NB4 (cell line): ENCODE data around the gene KLHL3.

Source experiments
- DNase-seq: peaks from one replicate; pipeline ENCODE4 v3.0.0; 2010; ENCODE audit warnings: low read depth
- H3K4me3 ChIP-seq: one replicate; pipeline ENCODE4 v1.5.1; 2011; ENCODE audit warnings: mild to moderate bottlenecking, low read depth, low read length, moderate library complexity
- MYC ChIP-seq: IDR thresholded peaks from 2 replicates; pipeline ENCODE4 v1.6.1; 2011; ENCODE audit warnings: low read depth, low read length
- POLR2A ChIP-seq: IDR thresholded peaks from 2 replicates; pipeline ENCODE4 v1.6.1; 2011; ENCODE audit warnings: mild to moderate bottlenecking; ENCODE audit not compliant: insufficient read length; ENCODE audit errors: extremely low read depth
- TF ChIP-seq, protein P1 (sequence below): IDR thresholded peaks from one replicate; pipeline ENCODE4 v1.5.1; 2012; ENCODE audit warnings: low read depth, low read length
- TF ChIP-seq, protein P2 (sequence below): IDR thresholded peaks from 2 replicates; pipeline ENCODE4 v1.6.1; 2011; ENCODE audit warnings: low read depth, low read length

KLHL3 gene

DNA sequence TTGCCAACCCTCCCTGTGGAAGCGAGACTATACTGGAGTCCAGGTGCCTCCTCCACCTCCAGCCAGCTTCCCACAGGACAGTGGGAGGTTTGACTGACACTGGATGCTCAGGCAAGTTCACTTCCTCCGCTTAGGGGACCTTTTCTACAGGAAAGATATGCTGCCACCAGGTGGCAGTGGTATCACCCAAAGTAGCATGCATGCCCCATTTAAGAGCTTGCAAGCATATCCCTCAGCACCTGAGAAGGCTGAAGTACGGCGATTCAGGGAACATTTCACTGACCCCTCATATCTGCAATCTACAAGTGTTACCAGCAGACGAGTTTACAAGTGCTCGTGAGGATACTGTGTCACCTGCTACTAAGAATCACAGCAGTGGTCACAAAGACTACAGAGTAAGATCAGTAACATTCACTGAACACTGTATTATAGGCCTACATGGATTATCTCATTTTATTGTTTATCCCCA, 75.5 kb downstream of the KLHL3 start:
- H3K4me3 ChIP-seq, result no peak overlapping the region
- TF ChIP-seq, protein P1, sequence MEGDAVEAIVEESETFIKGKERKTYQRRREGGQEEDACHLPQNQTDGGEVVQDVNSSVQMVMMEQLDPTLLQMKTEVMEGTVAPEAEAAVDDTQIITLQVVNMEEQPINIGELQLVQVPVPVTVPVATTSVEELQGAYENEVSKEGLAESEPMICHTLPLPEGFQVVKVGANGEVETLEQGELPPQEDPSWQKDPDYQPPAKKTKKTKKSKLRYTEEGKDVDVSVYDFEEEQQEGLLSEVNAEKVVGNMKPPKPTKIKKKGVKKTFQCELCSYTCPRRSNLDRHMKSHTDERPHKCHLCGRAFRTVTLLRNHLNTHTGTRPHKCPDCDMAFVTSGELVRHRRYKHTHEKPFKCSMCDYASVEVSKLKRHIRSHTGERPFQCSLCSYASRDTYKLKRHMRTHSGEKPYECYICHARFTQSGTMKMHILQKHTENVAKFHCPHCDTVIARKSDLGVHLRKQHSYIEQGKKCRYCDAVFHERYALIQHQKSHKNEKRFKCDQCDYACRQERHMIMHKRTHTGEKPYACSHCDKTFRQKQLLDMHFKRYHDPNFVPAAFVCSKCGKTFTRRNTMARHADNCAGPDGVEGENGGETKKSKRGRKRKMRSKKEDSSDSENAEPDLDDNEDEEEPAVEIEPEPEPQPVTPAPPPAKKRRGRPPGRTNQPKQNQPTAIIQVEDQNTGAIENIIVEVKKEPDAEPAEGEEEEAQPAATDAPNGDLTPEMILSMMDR, result peak; percentile 82
- TF ChIP-seq, protein P2, sequence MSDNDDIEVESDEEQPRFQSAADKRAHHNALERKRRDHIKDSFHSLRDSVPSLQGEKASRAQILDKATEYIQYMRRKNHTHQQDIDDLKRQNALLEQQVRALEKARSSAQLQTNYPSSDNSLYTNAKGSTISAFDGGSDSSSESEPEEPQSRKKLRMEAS, result peak; percentile 63
- no peak for TF ChIP-seq MYC
- peak; percentile 75 for DNase-seq

DNA sequence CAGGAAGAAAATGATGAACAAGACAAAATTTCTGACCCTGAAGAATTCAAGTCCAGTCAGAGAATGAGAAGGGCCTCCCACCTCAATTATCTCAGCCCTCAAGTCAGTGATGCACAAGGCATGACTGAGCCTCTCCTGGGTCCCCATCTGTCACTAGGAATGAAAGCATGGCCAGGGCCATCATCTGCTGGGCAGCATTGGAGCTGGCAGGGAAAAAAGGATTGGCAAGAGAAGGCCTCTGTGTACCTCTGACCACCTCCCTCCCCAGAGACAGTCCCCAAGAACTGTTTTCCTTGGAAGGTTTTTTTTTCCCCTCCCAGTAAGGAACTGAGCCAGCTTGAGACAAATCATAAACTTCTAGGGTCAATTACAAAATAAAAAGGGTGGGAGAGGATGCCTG, 76.7 kb downstream of the KLHL3 start:
- no peak for DNase-seq
- TF ChIP-seq, protein P2, result no peak
- TF ChIP-seq POLR2A (no peak), MYC (no peak)
- TF ChIP-seq, protein P1, result no peak
- H3K4me3 ChIP-seq, result no peak overlapping the region

DNA sequence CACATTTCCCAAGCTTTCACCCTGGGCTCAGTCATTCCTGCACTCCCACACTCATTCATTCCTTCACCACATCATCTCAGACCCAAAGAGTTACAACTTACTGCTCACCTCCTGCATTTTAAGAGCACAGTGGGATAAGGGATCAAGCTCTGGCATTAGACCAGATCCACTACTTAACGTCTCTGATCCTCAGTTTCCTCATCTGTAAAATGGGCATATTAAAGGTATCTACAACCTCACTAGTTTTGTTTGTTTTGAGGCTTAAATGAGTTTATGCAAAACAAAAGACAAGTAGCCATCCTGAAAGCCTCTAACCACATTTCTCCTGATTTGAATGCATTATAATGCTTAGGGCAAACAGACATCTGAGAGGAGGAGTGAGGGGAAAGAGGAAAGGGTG, 77.6 kb downstream of the KLHL3 start:
- DNase-seq, result no peak
- no peak overlapping the region for H3K4me3 ChIP-seq
- TF ChIP-seq, protein P1, result no peak

DNA sequence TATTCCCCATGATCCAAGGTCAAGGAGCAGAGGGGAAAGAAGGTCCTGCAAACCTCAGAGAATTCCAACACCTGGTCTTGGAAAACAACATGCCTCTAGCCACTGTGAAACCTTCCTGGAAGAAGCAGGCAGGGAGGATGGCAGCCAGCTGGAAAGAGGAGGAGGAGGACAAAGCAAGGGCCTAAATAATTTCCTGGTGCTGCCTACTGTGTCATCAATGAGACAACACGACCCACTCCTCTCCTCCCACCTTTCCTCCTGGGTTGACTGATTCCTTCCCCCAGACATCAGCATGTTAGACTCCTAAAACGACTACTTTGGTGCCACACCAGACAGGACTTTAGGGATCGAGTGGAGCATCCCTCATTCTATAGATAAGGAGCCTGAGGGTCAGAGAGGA, 78.8 kb downstream of the KLHL3 start:
- no peak for DNase-seq
- TF ChIP-seq, protein P1, result no peak
- TF ChIP-seq MYC (no peak), POLR2A (no peak)
- TF ChIP-seq, protein P2, result no peak
- H3K4me3 ChIP-seq, result no peak overlapping the region

DNA sequence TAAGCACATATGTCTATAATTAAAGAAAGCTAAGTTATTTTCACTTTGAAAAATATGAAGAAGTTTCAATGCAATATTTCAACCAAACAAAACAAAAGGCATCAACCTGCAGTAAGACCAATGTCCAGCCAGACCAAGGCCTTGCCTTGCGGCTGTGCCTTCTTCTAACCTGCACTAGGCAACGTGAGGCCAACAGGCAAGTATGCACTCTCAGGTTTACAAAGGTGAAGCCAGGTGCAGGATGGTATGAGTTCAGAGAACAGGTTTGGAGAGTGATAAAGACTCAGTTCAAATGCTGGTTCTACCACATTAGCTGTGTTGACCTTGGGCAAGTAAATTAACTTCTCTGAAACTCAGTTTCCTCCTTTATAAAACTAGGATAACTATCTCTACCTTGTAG, 79.3 kb downstream of the KLHL3 start:
- TF ChIP-seq, protein P1, result no peak
- TF ChIP-seq POLR2A, result no peak
- TF ChIP-seq, protein P2, result no peak
- TF ChIP-seq MYC, result no peak
- no peak overlapping the region for H3K4me3 ChIP-seq
- DNase-seq, result no peak

DNA sequence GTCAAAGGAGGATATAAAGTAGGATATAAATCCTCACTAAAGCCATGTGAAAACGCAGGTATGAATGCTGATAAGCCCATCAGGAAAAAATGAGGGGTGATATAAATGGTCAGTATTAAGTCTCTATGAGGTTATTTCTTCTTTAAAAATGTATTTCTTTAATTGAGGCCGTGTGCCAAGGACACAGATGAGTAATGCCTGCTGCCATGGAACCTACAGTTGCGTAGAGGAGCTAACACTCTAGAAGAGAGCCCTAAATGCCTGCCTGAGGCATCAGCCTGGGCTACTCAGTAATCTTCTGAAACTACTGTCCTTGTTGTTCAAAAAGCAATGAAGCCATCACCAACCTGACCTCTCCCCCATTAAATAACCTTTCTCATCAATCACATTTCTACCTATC, 84.9 kb downstream of the KLHL3 start:
- DNase-seq, result no peak
- TF ChIP-seq POLR2A (no peak), MYC (no peak)
- TF ChIP-seq, protein P2, result no peak
- TF ChIP-seq, protein P1, result no peak
- no peak overlapping the region for H3K4me3 ChIP-seq
